Measurements from ENCODE around the gene ERF. TPM values are rescaled to one million over a fixed set of nuclear protein-coding genes. Genes with fewer than 3 reads are reported as not detected.

The ERF gene
- total and polyA plus RNA-seq, 2 of the 4 experiments (the other 2 are of a cell fraction) = 5.2 to 32.4 TPM

- peak within 1 kb of the TSS; percentile 66 for H4K5ac ChIP-seq (ENCODE audit: low read depth, low read length)
- H3K27ac ChIP-seq (ENCODE audit: insufficient read depth, low read length) = peak within 1 kb of the TSS; percentile 83
- peak within 1 kb of the TSS; percentile 79 for H3K4ac ChIP-seq (ENCODE audit: low read depth, low read length)
- H3K9me3 ChIP-seq (ENCODE audit: control insufficient read depth, insufficient read depth, low read length) = no peaks in the 10 kb centered on the region
- peaks cover 15% of the 10 kb centered on the region for H4K20me1 ChIP-seq (ENCODE audit: insufficient read depth, low read length)
- in situ Hi-C loops (cut with MboI; ENCODE audit: low sequenced_read_pairs) = no loop called here
- peak within 1 kb of the TSS; percentile 41 for H2BK5ac ChIP-seq (ENCODE audit: low read depth, low read length, poor library complexity, severe bottlenecking)
- dilution Hi-C loops (cut with HindIII; ENCODE audit: low sequenced_read_pairs, unreplicated experiment) = no loop called here
- ATAC-seq (ENCODE audit: low read depth) = peak; percentile 76
- peaks cover 8% of the 10 kb centered on the region for H3K4me1 ChIP-seq (ENCODE audit: control insufficient read depth, insufficient read depth, low read length)
- H3K36me3 ChIP-seq (ENCODE audit: control insufficient read depth, insufficient read depth, low read length) = peaks cover 10% of the 10 kb centered on the region
- peak within 1 kb of the TSS; percentile 98 for H3K9ac ChIP-seq (ENCODE audit: low read depth, low read length)
- H3K23ac ChIP-seq (ENCODE audit: low read depth, low read length) = peak within 1 kb of the TSS; percentile 98
- DNase-seq = peak; percentile 99
- WGBS, 2 experiments (ENCODE audit: extremely low coverage in 2 of 2, insufficient read length in 1 of 2) = 0% methylated on average over 55 of the region's 76 CpGs; no CpG with 5 or more reads in 1 of the 2 experiments
- peaks cover 4% of the 10 kb centered on the region; the same call in 1 of the 2 replicates for H3K9me1 ChIP-seq (ENCODE audit: insufficient read depth, low read length)
- peak within 1 kb of the TSS; percentile 98 for H3K14ac ChIP-seq (replicated peaks; ENCODE audit: low read depth, low read length)
- peak within 1 kb of the TSS; percentile 95 for H2AK9ac ChIP-seq (replicated peaks; ENCODE audit: low read depth, low read length, poor library complexity)
- peak within 1 kb of the TSS; percentile 16 to 86 for H4K8ac ChIP-seq (ENCODE audit: low read depth in 2 of 2, low read length in 2 of 2)
- ChIA-PET CTCF (interaction anchor here (0.6 to 5.0 kb wide), 3 partner anchors 10 to 1908 kb away, joined by 3 to 29 read pairs (median 4); no protein-coding TSS in a partner anchor), POLR2A (ENCODE audit: unreplicated experiment) (interaction anchor here (1.1 kb wide), 1 partner anchor 9 kb away, joined by 4 read pairs; no protein-coding TSS in a partner anchor)
- H2BK20ac ChIP-seq (ENCODE audit: low read depth, low read length) = no peak within 1 kb of the TSS
- peak within 1 kb of the TSS; percentile 91 for H3K4me3 ChIP-seq (ENCODE audit: insufficient read depth, low read depth, low read length)
- no TSS peak for BruUV-seq (replicated peaks)
- peak within 1 kb of the TSS; percentile 93 for H2AFZ ChIP-seq (replicated peaks; ENCODE audit: low read length, poor library complexity)
- H2BK120ac ChIP-seq (ENCODE audit: low read depth, low read length) = peak within 1 kb of the TSS; percentile 17; the same call in 1 of the 2 replicates
- H3K4me2 ChIP-seq (ENCODE audit: low read depth, low read length) = peak within 1 kb of the TSS; percentile 96
- peaks cover 17 to 66% of the 10 kb centered on the region in 2 experiments for H3K79me1 ChIP-seq (ENCODE audit: low read depth in 1 of 2, low read length in 2 of 2)
- 0 out of 2 replicates have a peak within 1 kb of the TSS, but pooled peaks have one; percentile 22 for H3K18ac ChIP-seq (ENCODE audit: low read depth, low read length)
- intact Hi-C loops (cut with micrococcal nuclease) = loop anchor here (2.0 to 5.0 kb wide), 3 partner anchors 22 to 135 kb away; partner anchors contain the start of genes POU2F2 and ZNF526
- peak within 1 kb of the TSS; percentile 4; the same call in 1 of the 3 replicates for H2BK15ac ChIP-seq (ENCODE audit: low read depth, low read length)
- H3K27me3 ChIP-seq (ENCODE audit: control insufficient read depth, insufficient read depth, low read length) = no peaks in the 10 kb centered on the region
- peak within 1 kb of the TSS; percentile 90 for H3K56ac ChIP-seq (ENCODE audit: extremely low read depth, insufficient read depth, low read length)
- H4K91ac ChIP-seq (ENCODE audit: insufficient read depth, low read depth, low read length) = peak within 1 kb of the TSS; percentile 63; the same call in 1 of the 2 replicates
- peak within 1 kb of the TSS; percentile 63; the same call in 1 of the 2 replicates for H2AK5ac ChIP-seq (ENCODE audit: low read depth, low read length)
- peak; percentile 47; the same call in 1 of the 2 replicates for TF ChIP-seq USF2 (IDR thresholded peaks at IDR 0.05; ENCODE audit: low read depth, low read length)
- no peak for TF ChIP-seq ELK1 (IDR thresholded peaks at IDR 0.05; ENCODE audit: borderline replicate concordance, low read depth, low read length)
- peak; percentile 59 for TF ChIP-seq MAZ (IDR thresholded peaks at IDR 0.05; ENCODE audit: borderline replicate concordance, low read depth, low read length)
- TF ChIP-seq POLR2A (IDR thresholded peaks at IDR 0.05; ENCODE audit: low read depth, low read length) = peak; percentile 91
- no peak for TF ChIP-seq CHD1 (IDR thresholded peaks at IDR 0.05; ENCODE audit: low read depth, low read length)
- peak; percentile 96 for TF ChIP-seq MXI1 (IDR thresholded peaks at IDR 0.05; ENCODE audit: borderline replicate concordance, low read depth, low read length)
- no peak for TF ChIP-seq RFX5 (IDR thresholded peaks at IDR 0.05; ENCODE audit: low read depth, low read length)
- TF ChIP-seq MAFK (IDR thresholded peaks at IDR 0.05; ENCODE audit: low read depth, low read length) = no peak
- TF ChIP-seq RAD21 (IDR thresholded peaks at IDR 0.05; ENCODE audit: low read length) = peak; percentile 15; the same call in 1 of the 2 replicates
- TF ChIP-seq CEBPB (IDR thresholded peaks at IDR 0.05; ENCODE audit: low read depth, low read length) = peak; percentile 89
- TF ChIP-seq FOS (IDR thresholded peaks at IDR 0.05; ENCODE audit: low read depth, low read length) = no peak
- 0 out of 2 replicates have a peak, but pooled peaks have one; percentile 5 for TF ChIP-seq SMC3 (IDR thresholded peaks at IDR 0.05; ENCODE audit: low read depth, low read length)
- no peak for TF ChIP-seq NFE2L2 (IDR thresholded peaks at IDR 0.05; ENCODE audit: low read depth, low read length)
- no peak for TF ChIP-seq RCOR1 (IDR thresholded peaks at IDR 0.05; ENCODE audit: insufficient replicate concordance, low read length)
- TF ChIP-seq BHLHE40 (IDR thresholded peaks at IDR 0.05; ENCODE audit: low read depth, low read length) = no peak; the same call in 1 of the 2 replicates
These were observed 12.2 kb downstream of the ERF start, which contains the start of gene GSK3A for GRCh38 chr19:42242512-42243409. TSS of gene GSK3A (minus strand) at chr19:42242602. CDS start at chr19:42242465, 137 bp downstream.
